Measurements from ENCODE around the gene ATRNL1.
"Not testable (repeated sequence)": the region's sequence is repeated elsewhere in the genome, so short reads cannot be mapped to it uniquely, and the experiment has no call there.

The ATRNL1 gene

DNA sequence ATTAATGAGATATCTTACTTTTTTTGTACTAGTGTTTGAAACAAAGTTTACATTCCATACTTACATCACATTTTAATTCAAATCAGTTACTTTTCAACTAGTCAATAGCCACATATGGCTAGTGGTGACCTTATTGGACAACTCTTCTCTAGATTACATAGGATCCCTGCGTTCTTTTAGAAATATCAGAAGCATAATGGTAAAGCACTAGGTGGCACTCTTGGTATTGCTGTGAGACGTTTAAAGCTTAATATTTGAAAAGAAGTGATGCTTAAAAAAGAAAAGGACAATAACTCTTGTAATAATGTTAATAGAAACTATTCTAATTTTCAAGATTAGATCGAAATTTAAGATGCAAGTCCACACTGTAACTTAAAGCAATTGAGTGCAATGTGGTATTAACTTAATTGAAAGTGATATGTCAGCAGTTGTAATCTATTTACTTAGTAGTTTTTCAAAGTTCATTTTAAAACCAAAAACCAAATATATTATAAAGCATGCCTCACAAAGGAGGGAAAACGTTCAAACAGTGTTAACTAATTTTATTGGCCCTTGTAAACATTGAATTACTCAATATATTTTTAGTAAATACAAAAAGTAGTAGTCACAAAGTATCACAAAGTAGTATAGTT is 339.1 kb downstream of the ATRNL1 start:
- no peak for DNase-seq

DNA sequence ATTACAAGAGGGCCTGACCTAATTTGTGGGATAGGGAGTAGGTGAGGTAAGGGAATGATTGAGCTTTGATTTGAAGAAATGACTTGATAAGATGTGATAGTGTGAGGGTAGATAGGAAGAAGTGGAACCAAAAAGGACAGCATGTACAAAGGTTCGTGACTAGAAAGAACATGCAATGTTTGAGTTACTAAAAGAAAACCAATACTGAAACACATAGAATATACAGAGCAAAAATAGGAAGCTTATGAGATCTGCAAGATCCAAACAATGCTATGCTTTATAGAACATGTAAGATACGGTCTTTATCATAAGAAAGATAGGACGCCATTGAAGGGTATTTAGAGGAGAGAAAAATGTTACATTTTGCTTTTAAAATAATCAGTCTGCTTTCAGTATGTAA is 343.8 kb downstream of the ATRNL1 start:
- DNase-seq: no peak

DNA sequence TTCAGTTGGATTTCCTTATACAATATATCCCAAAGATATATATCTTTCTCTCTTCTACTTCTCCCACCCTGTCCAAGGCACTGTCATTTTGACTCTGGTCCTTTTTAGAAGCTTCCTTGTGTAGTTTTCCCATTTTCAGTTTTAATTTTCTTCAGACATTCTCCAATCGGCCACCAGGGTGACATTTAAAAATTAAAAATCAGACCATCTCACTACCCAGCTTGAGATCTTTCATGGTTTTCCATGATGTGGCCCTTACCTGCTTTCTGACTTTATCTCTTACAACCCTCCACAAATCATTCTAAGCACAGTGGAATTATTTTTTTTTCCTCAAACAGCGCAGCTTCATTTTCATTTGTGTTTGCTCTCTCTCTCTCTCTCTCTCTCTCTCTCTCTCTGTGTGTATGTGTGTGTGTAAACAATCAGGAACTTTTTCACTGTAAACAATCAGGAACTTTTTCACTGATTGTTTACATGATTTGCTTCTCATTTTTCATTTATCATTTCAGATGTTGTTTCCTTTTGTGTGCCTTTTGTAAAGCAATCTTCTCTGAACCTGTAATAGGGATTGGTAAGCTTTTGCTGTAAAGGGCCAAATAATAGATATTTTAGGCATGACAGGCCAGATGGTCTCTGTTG is 348.9 kb downstream of the ATRNL1 start:
- no peak for DNase-seq

DNA sequence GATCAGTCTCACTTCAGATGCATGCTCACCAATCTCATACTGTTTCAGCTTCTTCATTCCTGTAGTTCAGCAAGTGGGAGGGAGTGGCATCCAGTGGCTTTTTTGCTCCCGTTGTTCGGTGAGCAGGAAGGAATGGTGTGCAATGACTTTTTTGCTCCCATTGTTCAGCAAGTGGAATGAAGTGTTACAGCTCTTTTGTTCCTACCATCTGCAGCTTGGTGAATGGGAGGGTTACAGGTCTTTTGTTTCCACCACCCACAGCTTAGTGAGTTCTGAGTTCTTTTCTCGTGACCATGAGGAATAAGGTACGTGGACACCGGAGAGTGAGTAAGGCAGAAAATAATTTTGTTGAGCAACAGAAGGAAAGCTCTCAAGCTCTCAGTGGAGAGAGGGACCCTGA is 363.6 kb downstream of the ATRNL1 start:
- DNase-seq: no peak

DNA sequence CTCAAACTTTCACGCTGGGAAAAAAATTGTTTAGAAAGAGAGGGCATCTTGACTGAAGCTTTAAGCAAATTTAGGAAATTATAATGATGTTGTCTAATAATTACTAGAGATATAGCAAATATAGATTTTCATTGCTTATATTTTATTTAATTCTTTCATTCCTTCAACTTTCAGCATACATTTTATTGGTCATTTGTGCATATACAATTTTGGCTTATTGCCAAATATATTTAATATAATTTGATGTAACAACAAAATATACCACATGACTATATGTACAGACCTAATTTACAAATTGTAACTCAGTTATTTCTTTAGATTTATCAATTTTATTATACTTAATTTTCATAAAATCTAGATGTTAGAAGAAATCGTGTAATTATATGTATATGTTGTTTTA is 390.1 kb downstream of the ATRNL1 start:
- DNase-seq: no peak

DNA sequence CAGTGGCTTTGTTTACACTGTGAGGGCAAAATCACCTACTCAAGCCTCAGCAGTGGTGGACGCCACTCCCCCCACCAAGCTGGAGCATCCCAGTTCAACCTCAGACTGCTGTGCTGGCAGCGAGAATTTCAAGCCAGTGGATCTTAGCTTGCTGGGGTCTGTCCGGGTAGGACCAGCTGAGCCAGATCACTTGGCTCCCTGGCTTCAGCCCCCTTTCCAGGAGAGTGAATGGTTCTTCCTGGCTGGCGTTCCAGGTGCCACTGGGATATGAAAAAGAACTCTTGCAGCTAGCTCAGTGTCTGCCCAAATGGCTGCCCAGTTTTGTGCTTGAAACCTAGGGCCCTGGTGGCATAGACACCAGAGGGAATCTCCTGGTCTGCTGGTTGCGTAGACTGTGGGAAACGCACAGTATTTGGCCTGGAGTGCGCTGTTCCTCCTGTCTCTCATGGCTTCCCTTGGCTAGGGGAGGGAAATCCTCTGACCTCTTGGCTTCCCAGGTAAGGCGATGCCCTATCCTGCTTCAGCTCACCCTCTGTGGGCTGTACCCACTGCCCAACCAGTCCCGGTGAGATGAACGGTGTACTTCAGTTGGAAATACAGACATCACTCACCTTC is 398.5 kb downstream of the ATRNL1 start:
- DNase-seq: no peak

DNA sequence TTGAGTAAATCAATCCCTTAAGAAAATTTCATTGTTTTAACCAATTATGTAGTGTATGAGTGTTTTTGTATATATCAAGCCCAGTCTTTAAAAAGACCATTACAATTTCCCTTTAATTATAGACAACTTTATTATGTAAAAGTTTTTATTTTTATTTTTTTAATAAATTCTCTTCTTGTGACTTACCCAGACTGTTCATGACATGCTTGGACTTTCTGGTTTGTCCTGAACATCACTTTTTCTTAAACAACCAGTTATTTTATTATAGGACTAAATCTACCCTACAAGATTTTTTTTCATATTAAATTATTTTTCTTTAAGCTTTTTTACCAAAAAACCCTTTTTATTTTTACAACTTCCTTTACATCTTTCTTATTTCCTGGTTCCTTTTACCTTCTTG is 410.4 kb downstream of the ATRNL1 start:
- no peak for DNase-seq

DNA sequence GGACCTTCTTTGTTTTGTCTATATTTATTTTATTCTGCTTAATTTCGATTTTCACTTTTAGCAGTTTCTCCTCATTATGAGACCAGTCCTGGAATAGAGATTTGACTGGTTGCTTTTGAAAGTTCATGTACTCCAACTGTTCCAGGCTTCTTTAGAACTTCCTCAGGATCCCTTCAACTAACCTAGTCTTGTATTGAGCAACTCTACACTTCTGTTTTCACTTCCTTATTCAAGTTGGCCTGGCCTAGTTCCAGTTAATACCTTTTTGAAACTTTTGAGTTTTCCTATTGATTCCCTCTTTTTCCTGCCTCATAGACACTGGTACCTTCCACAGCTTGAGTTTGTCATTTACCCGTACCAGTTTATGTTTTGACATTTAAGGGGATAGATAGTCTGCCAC is 421.7 kb downstream of the ATRNL1 start:
- no peak for DNase-seq

DNA sequence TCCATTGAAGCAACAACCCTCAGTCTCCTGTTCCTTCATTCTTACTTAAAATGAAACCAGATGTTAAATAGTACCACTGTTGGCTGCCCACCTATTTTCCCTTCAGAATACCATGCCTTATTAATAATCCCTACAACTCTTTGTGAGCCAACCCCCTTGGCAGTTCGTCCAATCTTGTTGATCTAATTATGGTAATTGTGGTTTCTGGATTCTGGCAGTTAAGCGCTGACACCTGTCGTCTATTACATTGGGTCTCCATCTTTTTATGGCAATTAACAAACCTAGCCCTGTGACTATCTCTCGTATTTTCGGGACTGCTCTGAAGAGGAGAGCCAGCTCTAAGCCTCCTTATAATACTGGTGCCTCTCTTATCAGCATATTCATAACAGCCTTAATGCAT is 432.0 kb downstream of the ATRNL1 start:
- no peak for DNase-seq

DNA sequence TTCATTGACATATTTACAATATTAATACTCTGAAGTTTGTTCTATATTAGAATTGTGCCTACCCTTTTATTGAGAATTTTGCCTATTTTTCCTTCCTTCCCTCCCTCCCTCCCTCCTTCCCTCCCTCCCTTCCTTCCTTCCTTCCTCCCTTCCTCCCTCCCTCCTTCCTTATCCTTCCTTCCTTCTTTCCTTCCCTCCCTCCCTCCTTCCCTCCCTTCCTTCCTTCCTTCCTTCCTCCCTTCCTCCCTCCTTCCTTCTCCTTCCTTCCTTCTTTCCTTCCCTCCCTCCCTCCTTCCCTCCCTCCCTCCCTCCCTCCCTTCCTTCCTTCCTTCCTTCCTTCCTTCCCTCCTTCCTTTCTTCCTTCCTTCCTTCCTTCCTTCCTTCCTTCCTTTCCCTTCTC is 434.5 kb downstream of the ATRNL1 start:
- not testable (repeated sequence) for DNase-seq

DNA sequence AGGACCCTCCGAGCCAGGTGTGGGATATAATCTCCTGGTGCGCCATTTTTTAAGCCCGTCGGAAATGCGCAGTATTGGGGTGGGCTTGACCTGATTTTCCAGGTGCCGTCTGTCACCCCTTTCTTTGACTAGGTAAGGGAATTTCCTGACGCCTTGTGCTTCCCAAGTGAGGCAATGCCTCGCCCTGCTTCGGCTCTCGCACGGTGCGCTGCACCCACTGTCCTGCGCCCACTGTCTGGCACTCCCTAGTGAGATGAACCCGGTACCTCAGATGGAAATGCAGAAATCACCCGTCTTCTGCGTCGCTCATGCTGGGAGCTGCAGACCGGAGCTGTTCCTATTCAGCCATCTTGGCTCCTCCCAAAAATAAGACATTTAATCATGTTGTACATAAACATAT is 443.2 kb downstream of the ATRNL1 start:
- DNase-seq: not testable (repeated sequence)

DNA sequence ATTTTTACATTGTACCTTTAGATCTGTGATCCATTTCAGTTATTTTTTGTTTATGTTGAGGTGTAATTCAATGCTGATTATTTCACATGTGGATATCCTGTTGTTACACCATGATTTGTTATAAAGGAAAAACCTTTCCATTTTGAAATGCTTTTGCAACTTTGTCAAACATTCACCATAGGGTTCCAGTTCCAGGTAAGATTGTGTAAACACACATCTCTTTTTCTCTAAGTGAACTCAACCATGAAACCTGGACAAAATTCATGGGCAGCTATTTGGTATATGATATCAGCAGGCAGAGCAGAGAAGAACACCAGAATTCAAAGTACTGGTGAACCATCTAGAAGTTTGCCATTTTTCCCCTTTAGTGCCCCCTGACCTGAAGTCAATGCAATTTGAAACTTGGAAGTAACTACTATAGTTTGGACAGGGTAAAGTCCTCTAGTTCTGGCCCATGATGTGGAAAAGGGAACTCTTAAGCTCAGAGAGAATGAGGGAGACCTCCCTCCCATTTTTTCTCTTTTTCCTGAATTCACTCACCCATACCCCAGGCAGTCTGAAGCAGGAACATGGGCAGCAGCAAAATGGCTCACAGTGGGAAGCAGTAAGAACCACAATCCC is 446.1 kb downstream of the ATRNL1 start:
- no peak for DNase-seq

DNA sequence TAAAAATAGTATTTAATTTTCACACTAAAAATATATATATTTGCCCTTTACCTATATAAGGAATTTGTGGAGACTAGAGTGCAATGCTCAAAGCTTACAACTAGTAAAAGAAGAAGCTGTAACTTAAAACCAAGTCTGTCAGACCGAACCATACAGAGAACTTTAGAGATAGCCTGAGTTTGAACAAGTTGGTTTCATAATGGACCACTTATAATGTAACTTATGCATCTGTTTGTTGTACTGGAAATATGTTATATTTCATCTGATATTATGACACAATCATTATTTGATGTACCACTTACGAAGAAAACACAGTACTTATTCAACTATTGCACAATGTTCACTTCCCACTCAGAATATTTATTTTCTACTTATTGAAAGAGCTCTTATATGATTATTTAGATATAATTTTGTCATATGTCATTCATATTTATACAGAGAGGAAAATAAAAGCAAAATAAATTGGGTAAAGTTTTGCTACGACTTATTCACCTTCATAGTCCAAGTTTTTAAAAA is 462.8 kb downstream of the ATRNL1 start:
- no peak for DNase-seq

DNA sequence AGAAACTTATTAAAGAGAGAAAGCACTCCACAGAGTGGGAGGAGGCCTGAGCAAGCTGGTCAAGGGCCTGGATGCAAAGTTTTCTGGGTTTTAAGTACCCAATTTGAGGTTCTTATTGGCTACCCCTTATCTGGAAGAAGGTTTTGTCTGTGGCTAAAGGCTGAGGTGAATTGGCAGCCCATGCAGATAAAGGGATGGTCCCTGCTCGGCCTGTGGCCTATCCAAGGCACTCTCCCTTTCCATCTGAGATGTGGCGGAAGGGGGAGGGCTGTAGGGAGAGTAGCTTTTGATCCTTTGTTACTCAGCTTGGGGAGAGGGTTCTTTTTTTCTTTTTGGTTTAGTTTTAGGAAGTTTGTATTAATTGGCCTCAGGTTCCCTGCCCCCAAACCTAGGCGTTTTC is 465.1 kb downstream of the ATRNL1 start:
- no peak for DNase-seq

DNA sequence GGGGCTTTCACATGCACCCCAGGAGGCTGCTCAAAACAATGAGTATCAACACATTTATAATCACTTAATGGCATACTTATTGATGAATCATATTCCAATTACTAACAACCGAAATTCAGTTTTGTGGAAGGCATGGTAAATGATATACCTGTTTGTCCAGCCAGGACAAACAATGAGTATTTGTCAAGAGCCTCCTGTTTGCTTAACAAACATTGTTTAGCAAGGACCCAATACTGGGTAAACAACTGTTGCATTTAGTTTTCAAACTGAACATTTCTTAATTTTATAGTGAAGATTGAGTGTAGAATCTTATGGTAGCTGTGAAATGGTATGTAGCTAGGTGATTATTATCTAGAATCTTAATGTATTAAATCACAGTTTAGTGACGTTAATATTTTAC is 473.7 kb downstream of the ATRNL1 start:
- DNase-seq: no peak

DNA sequence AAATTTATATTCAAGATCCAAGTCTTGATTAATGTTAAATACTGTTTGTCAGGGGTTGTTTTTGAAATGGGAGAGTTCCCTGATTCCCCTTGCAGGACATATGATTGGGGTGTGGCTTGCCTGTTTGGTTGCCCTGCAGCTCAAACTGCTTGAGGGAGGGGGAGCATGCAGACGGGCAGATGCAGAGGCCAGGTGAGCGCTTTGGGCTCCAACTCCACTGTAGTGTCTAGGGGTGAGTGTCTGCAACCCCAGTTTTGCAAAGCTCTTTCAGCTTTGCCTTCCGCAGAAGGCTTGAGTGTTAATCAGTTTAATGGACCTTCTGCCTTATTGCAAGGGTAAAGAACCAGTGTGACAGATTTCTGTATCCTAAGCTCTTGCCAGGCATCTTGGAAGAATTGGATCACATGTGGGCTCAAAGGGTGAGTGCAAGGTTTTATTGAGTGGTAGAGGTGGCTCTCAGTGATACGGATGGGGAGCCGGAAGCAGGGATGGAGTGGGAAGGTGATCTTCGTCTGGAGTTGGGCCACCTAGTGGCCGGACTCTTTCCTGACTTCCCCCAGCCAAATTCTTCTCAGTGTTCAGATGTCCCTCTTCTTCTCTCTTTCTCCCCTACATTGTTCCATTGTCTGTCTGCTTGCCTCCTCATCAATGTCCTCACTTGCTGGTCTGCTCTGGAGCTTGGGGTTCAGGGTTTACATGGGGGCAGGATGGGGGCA is 479.7 kb downstream of the ATRNL1 start:
- no peak for DNase-seq

DNA sequence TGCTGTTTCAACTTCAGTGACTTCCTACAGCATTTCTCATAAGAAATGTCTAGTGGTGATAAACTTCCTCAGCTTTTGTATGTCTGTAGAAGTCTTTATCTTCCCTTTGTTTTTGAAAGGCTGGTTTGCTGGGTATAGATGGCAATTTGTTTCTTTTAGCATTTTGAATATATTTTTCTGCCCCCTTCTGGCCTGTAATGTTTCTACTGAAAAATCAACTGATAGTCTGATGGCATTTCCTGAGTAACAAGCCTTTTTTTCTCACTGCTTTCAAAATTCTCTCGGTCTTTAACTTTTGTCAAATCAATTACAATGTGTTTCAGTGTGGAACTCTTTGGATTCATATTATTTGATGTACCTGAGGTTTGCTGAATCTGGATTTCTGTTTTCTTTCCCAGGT is 487.1 kb downstream of the ATRNL1 start:
- no peak for DNase-seq

DNA sequence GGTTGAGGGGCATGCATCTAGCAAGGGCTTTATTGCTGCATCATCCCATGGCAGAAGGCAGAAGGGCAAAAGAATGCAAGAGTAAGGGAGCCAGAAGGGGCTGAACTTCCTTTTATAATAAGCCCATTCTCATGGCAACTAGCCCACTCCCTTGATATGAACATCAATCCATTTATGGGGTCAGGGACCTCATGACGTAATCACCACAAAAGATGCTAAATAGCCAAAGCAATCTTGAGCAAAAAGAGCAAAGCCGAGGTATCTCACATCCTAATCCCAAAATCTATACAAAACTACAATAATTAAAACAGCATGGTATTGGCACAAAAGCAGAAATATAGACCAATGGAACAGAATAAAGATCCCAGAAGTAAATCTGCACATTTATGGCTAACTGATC is 499.9 kb downstream of the ATRNL1 start:
- no peak for DNase-seq

DNA sequence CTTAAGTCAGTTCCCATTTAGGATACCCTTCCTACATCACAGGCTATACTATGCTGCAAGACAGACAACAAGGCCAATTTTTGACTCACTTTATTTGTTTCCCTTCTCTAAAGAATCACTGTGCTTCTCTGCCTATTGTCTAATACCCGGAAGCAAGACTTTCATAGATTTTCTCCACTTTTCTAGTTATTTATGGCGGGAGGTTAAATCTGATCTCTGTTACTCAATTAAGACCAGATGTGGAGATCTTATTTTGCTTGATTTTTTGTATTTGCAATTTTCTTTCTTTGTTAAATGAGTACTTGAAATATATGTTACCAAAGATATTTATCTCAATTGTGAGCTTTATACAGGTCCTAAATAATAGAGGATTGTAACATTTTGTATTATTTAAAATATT is 511.5 kb downstream of the ATRNL1 start:
- no peak for DNase-seq

DNA sequence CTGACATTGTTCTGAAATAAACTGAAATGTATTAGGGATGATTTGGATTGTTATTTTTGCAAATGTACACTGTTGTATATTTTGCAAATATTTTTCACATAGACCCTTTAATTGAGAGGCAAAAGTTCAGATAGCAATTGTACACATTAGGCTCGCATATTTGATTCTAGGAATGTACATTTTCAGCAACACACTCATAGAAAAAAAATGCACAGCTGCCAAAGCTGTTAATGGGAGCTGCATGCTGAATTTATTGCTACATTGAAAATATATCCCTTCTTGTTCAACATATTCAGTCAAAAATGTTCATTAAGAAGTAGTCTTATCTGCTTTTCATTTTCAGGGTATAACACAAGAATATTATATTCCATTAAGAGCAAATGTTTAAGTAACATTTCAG is 512.9 kb downstream of the ATRNL1 start:
- no peak for DNase-seq

DNA sequence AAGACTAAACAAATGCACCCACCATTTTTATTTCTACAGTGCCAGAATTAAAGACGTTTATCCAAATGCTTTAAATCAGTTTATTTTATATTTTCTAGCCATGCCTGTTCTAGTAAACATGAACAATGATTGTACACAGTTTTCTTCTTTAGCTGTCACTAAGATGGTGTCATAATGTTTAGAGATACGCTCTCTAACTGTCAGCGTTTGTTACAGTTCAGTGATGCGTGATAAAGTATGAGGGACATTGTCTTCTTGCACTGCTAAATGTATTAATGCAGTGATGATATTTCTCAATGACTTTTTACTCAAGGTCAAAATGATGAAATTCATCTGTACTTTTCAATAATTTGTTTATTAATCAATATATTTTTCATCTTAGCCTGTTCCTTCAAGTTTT is 513.6 kb downstream of the ATRNL1 start:
- no peak for DNase-seq

DNA sequence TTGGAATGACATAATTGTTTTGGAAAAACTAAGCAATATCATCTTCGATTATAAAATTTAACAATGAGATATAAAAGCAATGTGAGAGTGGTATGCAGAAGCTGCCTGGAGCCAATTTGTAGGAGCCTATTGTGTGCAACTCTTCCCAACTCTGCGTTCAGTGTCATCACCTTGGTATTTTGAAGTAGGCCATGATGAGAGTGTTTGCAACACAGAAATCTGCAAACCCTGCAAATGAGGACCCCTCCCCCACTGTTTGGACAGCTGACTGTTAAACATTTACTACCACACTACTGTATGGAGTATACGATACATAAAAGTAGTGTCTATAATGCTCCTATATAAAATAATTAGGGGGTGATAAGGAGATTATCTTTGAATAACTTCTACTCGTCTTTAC is 531.3 kb downstream of the ATRNL1 start:
- no peak for DNase-seq

DNA sequence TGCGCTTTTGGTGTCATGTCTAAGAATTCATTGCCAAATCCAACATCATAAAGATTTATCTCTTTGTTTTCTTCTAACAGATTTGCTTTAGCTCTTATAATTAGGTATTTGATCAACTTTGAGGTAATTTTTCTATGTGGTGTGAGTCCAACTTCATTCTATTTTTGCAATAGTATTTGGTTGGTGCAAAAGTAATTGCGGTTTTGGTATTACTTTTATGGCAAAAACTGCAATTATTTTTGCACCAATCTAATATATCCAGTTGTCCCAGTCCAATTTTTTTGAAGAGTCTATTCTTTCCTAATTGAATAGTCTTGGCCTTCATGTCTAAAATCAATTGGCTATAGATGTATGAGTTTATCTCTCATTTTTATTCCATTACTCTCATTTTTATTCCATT is 535.5 kb downstream of the ATRNL1 start:
- DNase-seq: no peak
